B cell (primary cell): Measurements from ENCODE around the gene NRL.

Experiments used
- EZH2 ChIP-seq: IDR thresholded peaks from 2 replicates; pipeline ENCODE4 v1.6.1; 2012; ENCODE audit warnings: borderline replicate concordance, low read depth, mild to moderate bottlenecking, moderate library complexity, low read length; ENCODE audit not compliant: insufficient read depth, poor library complexity, severe bottlenecking
- TF ChIP-seq, protein P1 (sequence below): fragments of 200-600 bp; IDR thresholded peaks from one replicate; pipeline ENCODE4 v1.8.0; 2022; ENCODE audit warnings: antibody characterized with exemption, mild to moderate bottlenecking

DNA sequence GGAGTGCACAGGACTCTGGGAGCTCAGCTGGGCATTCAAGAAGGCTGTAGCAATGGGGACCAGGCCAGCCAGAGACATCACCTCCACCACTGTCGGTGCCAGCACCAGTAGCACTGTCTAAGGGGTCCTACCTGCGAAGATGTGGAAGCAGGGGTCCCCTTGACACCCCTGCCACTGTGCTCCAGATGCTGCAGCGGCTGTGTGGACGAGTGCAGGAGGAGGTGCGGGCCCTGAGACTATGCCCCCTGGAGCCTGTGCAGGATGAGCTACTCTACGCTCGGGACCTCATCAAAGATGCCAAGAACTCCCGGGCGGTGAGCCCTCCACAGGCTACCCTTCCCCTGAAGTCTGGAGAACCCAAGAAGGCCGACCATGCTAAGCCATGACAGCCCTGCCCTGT is 54.3 kb downstream of the NRL start:
- TF ChIP-seq EZH2, result no peak
- TF ChIP-seq, protein P1, sequence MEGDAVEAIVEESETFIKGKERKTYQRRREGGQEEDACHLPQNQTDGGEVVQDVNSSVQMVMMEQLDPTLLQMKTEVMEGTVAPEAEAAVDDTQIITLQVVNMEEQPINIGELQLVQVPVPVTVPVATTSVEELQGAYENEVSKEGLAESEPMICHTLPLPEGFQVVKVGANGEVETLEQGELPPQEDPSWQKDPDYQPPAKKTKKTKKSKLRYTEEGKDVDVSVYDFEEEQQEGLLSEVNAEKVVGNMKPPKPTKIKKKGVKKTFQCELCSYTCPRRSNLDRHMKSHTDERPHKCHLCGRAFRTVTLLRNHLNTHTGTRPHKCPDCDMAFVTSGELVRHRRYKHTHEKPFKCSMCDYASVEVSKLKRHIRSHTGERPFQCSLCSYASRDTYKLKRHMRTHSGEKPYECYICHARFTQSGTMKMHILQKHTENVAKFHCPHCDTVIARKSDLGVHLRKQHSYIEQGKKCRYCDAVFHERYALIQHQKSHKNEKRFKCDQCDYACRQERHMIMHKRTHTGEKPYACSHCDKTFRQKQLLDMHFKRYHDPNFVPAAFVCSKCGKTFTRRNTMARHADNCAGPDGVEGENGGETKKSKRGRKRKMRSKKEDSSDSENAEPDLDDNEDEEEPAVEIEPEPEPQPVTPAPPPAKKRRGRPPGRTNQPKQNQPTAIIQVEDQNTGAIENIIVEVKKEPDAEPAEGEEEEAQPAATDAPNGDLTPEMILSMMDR, result no peak
